Caco-2 (cell line): ENCODE measurements around the gene STRADA. TPM values are rescaled to one million over a fixed set of nuclear protein-coding genes. Genes with fewer than 3 reads are reported as not detected.

Experiments used
- BruUV-seq: library from RNA; stranded (reverse); fragments of 400-500 nt; replicated peaks from 2 replicates; lab custom pipeline; 2021; lab: Mats Ljungman, UMichigan
- CTCF ChIA-PET: fragments of 300-600 bp; sonication (Branson Sonifier 250); formaldehyde crosslinking; loops from one replicate; lab custom pipeline; 2022; ENCODE audit warnings: antibody characterized with exemption; lab: Charles Lee
- POLR2A ChIA-PET: fragments of 300-600 bp; sonication (Branson Sonifier 250); formaldehyde crosslinking; loops from one replicate; lab custom pipeline; 2022; ENCODE audit warnings: antibody characterized with exemption; lab: Charles Lee
- DNase-seq, 2 experiments: peaks; one replicate each; pipeline versions ENCODE4 v3.0.0 to v3.0.0-alpha.2; 2020 to 2022
- H3K27me3 ChIP-seq: replicated peaks from 2 replicates; pipeline ENCODE4 v1.6.0; 2011; ENCODE audit warnings: low read length; ENCODE audit not compliant: control insufficient read depth, insufficient read depth
- H3K36me3 ChIP-seq: 2 replicates; pipeline ENCODE4 v1.5.1; 2011; ENCODE audit warnings: low read length; ENCODE audit not compliant: control insufficient read depth, insufficient read depth
- H3K4me1 ChIP-seq: fragments of 250-450 bp; sonication (Bioruptor Pico); 2 replicates; pipeline ENCODE4 v1.5.1; 2020; ENCODE audit warnings: mild to moderate bottlenecking
- H3K4me3 ChIP-seq: 2 replicates; pipeline ENCODE4 v1.5.1; 2011; ENCODE audit warnings: low read depth, mild to moderate bottlenecking, control low read depth, low read length
- H3K9me3 ChIP-seq: fragments of 250-450 bp; sonication (Bioruptor Pico); 2 replicates; pipeline ENCODE4 v1.5.1; 2020; ENCODE audit warnings: mild to moderate bottlenecking, moderate library complexity
- H3K27ac Mint-ChIP-seq: one replicate; pipeline ENCODE4 v1.8.0; 2022; ENCODE audit warnings: mixed read lengths; ENCODE audit not compliant: unreplicated experiment
- H3K27me3 Mint-ChIP-seq: one replicate; pipeline ENCODE4 v1.8.0; 2022; ENCODE audit warnings: mixed read lengths; ENCODE audit not compliant: insufficient read depth, unreplicated experiment
- H3K36me3 Mint-ChIP-seq: one replicate; pipeline ENCODE4 v1.8.0; 2022; ENCODE audit warnings: mild to moderate bottlenecking, mixed read lengths; ENCODE audit not compliant: insufficient read depth, unreplicated experiment
- H3K4me1 Mint-ChIP-seq: one replicate; pipeline ENCODE4 v1.8.0; 2022; ENCODE audit warnings: low read depth, mixed read lengths; ENCODE audit not compliant: unreplicated experiment
- H3K4me3 Mint-ChIP-seq: one replicate; pipeline ENCODE4 v1.8.0; 2022; ENCODE audit warnings: mild to moderate bottlenecking, moderate library complexity, mixed read lengths; ENCODE audit not compliant: unreplicated experiment
- H3K9me3 Mint-ChIP-seq: one replicate; pipeline ENCODE4 v1.8.0; 2022; ENCODE audit warnings: mixed read lengths; ENCODE audit not compliant: unreplicated experiment
- intact Hi-C: fragments of 100-400 bp; cut with micrococcal nuclease; formaldehyde crosslinking; loops from one replicate; pipeline ENCODE4 v1.10.0; 2022; ENCODE audit not compliant: unreplicated experiment
- total RNA-seq: library from RNA; stranded (reverse); gene quantifications from 2 replicates; pipeline ENCODE4 v1.2.3, GENCODE V29; 2022
- TF ChIP-seq, protein P1 (sequence below), 2 experiments: fragments of 200-600 bp in 1 of 2; IDR thresholded peaks; 1 replicate in 1 of 2; 2 replicates in 1 of 2; pipeline versions ENCODE4 v1.5.1 to v1.8.0; 2011 to 2022; ENCODE audit warnings: antibody characterized with exemption in 1 of 2, control low read depth in 1 of 2, inconsistent platforms in 1 of 2, low read depth in 1 of 2, low read length in 1 of 2, mild to moderate bottlenecking in 1 of 2, moderate library complexity in 1 of 2; ENCODE audit not compliant: insufficient read depth in 1 of 2, severe bottlenecking in 1 of 2, unreplicated experiment in 1 of 2

The STRADA gene
- total RNA-seq, 1 experiment from 2014 or later: 23.4 TPM

DNA sequence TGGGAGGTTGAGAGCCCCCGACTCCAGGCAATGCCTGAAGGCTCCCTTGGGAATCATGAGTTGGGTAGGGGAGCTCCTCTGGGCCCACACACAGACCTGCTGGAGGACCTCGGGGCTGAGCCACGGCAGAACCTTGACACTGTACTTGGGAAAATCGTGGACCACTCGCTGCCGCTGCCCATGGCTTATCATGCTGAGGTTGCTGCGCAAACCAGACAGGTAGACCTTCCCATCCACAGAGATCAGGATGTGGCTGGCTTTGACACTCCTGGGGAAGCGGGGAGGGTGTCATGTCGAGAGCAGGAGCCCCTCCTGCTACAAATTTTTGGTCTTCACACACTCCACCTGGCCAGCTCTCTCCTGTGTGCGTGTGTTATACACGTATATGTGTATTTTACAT lies 34.4 kb downstream of the STRADA start:
- Histone ChIP-seq H3K9me3 (no peaks in the 10 kb centered on the region), H3K4me3 (no peak overlapping the region), H3K4me1 (no peaks in the 10 kb centered on the region), H3K36me3 (peaks cover 3% of the 10 kb centered on the region; the same call in 1 of the 2 replicates), H3K27me3 (no peaks in the 10 kb centered on the region)
- CTCF ChIA-PET: no interaction called here
- Mint-ChIP-seq H3K36me3 (peaks cover 8% of the 10 kb centered on the region), H3K27me3 (no peaks in the 10 kb centered on the region), H3K9me3 (no peaks in the 10 kb centered on the region), H3K27ac (no peak overlapping the region), H3K4me1 (no peaks in the 10 kb centered on the region), H3K4me3 (no peak overlapping the region)
- POLR2A ChIA-PET: no interaction called here
- no peak for DNase-seq
- intact Hi-C loops: no loop called here
- TF ChIP-seq, protein P1, sequence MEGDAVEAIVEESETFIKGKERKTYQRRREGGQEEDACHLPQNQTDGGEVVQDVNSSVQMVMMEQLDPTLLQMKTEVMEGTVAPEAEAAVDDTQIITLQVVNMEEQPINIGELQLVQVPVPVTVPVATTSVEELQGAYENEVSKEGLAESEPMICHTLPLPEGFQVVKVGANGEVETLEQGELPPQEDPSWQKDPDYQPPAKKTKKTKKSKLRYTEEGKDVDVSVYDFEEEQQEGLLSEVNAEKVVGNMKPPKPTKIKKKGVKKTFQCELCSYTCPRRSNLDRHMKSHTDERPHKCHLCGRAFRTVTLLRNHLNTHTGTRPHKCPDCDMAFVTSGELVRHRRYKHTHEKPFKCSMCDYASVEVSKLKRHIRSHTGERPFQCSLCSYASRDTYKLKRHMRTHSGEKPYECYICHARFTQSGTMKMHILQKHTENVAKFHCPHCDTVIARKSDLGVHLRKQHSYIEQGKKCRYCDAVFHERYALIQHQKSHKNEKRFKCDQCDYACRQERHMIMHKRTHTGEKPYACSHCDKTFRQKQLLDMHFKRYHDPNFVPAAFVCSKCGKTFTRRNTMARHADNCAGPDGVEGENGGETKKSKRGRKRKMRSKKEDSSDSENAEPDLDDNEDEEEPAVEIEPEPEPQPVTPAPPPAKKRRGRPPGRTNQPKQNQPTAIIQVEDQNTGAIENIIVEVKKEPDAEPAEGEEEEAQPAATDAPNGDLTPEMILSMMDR (IDR thresholded peaks at IDR 0.05; ENCODE audit: insufficient read depth in 1 of 2, low read depth in 1 of 2, low read length in 1 of 2, severe bottlenecking in 1 of 2, unreplicated experiment in 1 of 2): no peak
- no TSS peak for BruUV-seq

DNA sequence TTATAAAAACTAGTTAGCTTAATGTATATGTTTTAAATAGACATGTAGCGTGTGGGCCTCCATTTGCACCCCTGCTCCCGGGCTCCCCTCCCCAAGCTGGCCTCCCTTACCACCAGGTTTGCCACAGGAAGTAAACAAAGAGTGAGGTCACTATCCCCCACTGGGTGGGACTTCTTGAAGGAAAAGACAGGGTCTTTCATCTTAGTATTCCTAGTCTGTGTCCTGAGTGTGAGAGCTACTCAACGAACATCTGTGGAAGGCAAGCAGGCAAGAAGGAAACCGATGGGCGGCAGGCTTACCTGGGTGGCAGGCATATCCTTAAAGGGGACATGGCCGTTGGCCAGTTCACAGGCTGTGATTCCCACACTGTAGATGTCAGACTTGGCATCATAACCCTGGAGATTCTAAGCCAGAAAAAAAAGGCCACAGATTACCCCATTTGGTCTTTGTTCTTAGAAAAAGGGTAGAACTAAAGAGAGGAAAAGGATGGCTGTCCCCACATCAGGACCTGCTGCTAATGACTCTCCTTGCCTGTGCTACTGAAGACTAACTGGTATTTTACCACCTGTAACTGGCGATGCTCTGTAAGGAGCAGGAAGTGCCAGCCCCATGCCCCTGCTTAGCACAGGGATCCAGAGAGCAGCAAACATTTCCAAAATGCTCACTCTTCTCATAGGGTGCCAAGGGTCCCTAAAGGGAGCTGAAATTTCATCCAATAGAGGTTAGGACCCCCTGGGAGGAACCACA lies 35.1 kb downstream of the STRADA start:
- ChIA-PET POLR2A (no interaction called here), CTCF (no interaction called here)
- Mint-ChIP-seq H3K4me1 (no peaks in the 10 kb centered on the region), H3K36me3 (peaks cover 8% of the 10 kb centered on the region), H3K9me3 (no peaks in the 10 kb centered on the region), H3K27me3 (no peaks in the 10 kb centered on the region), H3K27ac (no peak overlapping the region), H3K4me3 (no peak overlapping the region)
- no peak overlapping the region for H3K4me3 ChIP-seq
- no TSS peak for BruUV-seq
- TF ChIP-seq, protein P1 (IDR thresholded peaks at IDR 0.05; ENCODE audit: insufficient read depth in 1 of 2, low read depth in 1 of 2, low read length in 1 of 2, severe bottlenecking in 1 of 2, unreplicated experiment in 1 of 2): no peak
- no peaks in the 10 kb centered on the region for H3K27me3 ChIP-seq
- H3K9me3 ChIP-seq: no peaks in the 10 kb centered on the region
- intact Hi-C loops: no loop called here
- peaks cover 3% of the 10 kb centered on the region; the same call in 1 of the 2 replicates for H3K36me3 ChIP-seq
- no peaks in the 10 kb centered on the region for H3K4me1 ChIP-seq
- DNase-seq: no peak

DNA sequence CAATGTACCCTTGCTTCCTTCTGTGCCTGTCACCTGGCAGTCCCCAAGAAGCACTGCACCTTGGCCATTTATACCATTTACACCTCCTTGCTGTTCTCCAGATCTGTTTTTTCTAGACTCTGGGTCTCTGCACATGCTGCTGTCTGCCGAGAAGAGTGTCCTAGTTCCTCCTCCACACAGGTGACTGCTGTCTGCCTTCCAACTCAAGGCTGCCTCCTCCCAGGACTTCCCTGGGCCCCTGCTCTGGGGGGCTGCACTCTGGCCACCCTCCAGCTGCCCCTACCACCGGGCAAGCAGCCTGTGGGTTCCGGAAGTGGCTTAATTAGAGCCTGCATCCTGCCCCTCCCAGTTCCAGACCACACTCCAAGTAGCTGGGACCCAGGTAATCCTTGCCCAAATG lies 35.9 kb downstream of the STRADA start:
- intact Hi-C loops: no loop called here
- POLR2A ChIA-PET: no interaction called here
- no peak for DNase-seq
- peaks cover 2% of the 10 kb centered on the region; the same call in 1 of the 2 replicates for H3K36me3 ChIP-seq
- H3K4me1 Mint-ChIP-seq: no peaks in the 10 kb centered on the region
- CTCF ChIA-PET: no interaction called here
- no peaks in the 10 kb centered on the region for H3K9me3 ChIP-seq
- no peak overlapping the region for H3K27ac Mint-ChIP-seq
- no peaks in the 10 kb centered on the region for H3K27me3 ChIP-seq
- no peak overlapping the region for H3K4me3 Mint-ChIP-seq
- no peaks in the 10 kb centered on the region for H3K4me1 ChIP-seq
- peaks cover 8% of the 10 kb centered on the region for H3K36me3 Mint-ChIP-seq
- no peak overlapping the region for H3K4me3 ChIP-seq
- no peaks in the 10 kb centered on the region for H3K27me3 Mint-ChIP-seq
- BruUV-seq: no TSS peak
- TF ChIP-seq, protein P1 (IDR thresholded peaks at IDR 0.05; ENCODE audit: insufficient read depth in 1 of 2, low read depth in 1 of 2, low read length in 1 of 2, severe bottlenecking in 1 of 2, unreplicated experiment in 1 of 2): no peak
- no peaks in the 10 kb centered on the region for H3K9me3 Mint-ChIP-seq
